ENCODE measurements around the gene ARMC5. TPM values are rescaled to one million over a fixed set of nuclear protein-coding genes. Genes with fewer than 3 reads are reported as not detected.

ARMC5 gene
- polyA plus RNA-seq, 2 of the 4 experiments (the other 2 are of a cell fraction), result 3.2 to 6.1 TPM

- CTCF ChIA-PET, result interaction anchor here (0.9 to 7.9 kb wide), 13 partner anchors 10 to 474 kb away, joined by 3 to 52 read pairs (median 4); partner anchors contain the start of genes TGFB1I1, ZNF267 and ZNF843
- Histone ChIP-seq H3K4me1 (peaks cover 48% of the 10 kb centered on the region), H3K27ac (peak overlapping the region; percentile 98 to 99), H3K4me2 (peak overlapping the region; percentile 75), H3K9me3 (no peaks in the 10 kb centered on the region), H3K4me3 (peak overlapping the region; percentile 87)
- 2% methylated on average over 16 of the region's 42 CpGs for WGBS (ENCODE audit: missing lambda C conversion rate)
- peak; percentile 16 to 39 for ATAC-seq
- no peak for FAIRE-seq
- peak; percentile 41 to 60 for DNase-seq (ENCODE audit: low read depth in 1 of 2, low spot score in 1 of 2)
- POLR2A ChIA-PET, result interaction anchor here (0.5 to 4.0 kb wide), 15 partner anchors 10 to 461 kb away, joined by 3 to 18 read pairs (median 7); partner anchors contain the start of genes FUS, KAT8, RUSF1 and ZNF267
- TF ChIP-seq NPAS2 (CRISPR knock-in tag; IDR thresholded peaks at IDR 0.05; ENCODE audit: borderline replicate concordance) (no peak), HOXB13 (CRISPR knock-in tag; IDR thresholded peaks at IDR 0.05; ENCODE audit: low read depth) (no peak), MYC (IDR thresholded peaks at IDR 0.05; ENCODE audit: borderline replicate concordance, low read length) (0 out of 2 replicates have a peak, but pooled peaks have one; percentile 3), BHLHE40 (IDR thresholded peaks at IDR 0.05; ENCODE audit: low read depth, low read length) (no peak), POLR2A (IDR thresholded peaks at IDR 0.05; ENCODE audit: low read length) (0 out of 2 replicates have a peak, but pooled peaks have one; percentile 10), RCOR1 (IDR thresholded peaks at IDR 0.05; ENCODE audit: low read depth, low read length) (no peak)
- TF ChIP-seq, protein P1, sequence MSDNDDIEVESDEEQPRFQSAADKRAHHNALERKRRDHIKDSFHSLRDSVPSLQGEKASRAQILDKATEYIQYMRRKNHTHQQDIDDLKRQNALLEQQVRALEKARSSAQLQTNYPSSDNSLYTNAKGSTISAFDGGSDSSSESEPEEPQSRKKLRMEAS (IDR thresholded peaks at IDR 0.05), result peak; percentile 47; the same call in 1 of the 2 replicates
Measured at GRCh38 chr16:31458073-31458843, 1.0 kb upstream of the ARMC5 start.

DNA sequence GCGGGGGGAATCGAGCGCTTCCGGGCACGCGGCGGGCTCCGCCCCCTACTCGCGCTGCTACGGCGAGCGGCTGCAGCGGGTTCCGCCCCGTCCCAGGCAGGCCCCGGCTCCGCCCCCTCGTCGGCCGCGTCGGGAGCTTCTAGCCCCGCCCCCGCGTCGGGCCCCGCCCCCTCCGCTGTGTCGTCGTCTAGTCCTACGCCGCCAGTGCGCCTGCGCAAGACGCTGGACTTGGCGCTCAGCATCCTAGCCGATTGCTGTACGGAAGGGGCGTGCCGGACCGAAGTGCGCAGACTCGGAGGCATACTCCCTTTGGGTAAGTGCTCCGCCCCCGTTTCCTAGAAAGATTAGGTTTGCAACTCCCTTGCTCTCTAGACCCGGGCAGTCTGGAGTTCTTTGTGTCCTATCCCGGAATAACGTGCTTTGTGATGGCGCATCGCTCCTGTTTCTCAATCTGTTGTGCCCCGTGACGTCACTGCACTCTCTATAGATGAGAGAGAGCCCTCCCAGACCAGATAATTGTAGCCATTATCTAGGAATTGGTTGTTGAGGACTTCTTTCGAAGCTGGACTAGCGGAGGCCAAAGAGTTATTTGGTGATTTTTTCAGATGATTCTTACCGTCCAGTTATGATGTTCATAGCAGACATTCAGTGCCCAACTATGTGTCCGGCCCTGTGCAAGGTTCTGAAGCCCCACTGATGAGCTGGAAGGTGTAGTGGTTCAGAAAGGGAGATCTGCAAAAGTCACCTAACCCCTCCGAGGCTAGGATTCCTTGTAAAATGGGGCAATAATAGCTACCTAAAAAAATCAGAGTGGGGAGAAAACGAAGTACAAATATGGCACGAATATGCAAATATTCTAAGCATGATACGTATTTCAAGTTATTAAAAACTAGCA, 633 bp downstream of the ARMC5 start:
- Histone ChIP-seq H3K4me2 (peak overlapping the region; percentile 89), H3K4me3 (peak overlapping the region; percentile 87), H3K4me1 (peaks cover 31% of the 10 kb centered on the region), H3K27ac (peak overlapping the region; percentile 98 to 99), H3K9me3 (no peaks in the 10 kb centered on the region)
- FAIRE-seq (no peak), ATAC-seq (peak; percentile 62 to 82), DNase-seq (ENCODE audit: low read depth in 1 of 2, low spot score in 1 of 2) (peak; percentile 91 to 99)
- 6% methylated on average over 20 of the region's 61 CpGs for WGBS (ENCODE audit: missing lambda C conversion rate)
- CTCF ChIA-PET, result interaction anchor here (0.6 to 7.9 kb wide), 27 partner anchors 8 to 506 kb away, joined by 3 to 52 read pairs (median 5); partner anchors contain the start of genes PYCARD, TGFB1I1, ZNF267 and ZNF843
- POLR2A ChIA-PET, result interaction anchor here (0.5 to 4.0 kb wide), 35 partner anchors 8 to 463 kb away, joined by 3 to 23 read pairs (median 6); partner anchors contain the start of genes FUS, KAT8, RUSF1 and SLC5A2
- TF ChIP-seq HES2 (IDR thresholded peaks at IDR 0.05), result no peak
- TF ChIP-seq, protein P2, sequence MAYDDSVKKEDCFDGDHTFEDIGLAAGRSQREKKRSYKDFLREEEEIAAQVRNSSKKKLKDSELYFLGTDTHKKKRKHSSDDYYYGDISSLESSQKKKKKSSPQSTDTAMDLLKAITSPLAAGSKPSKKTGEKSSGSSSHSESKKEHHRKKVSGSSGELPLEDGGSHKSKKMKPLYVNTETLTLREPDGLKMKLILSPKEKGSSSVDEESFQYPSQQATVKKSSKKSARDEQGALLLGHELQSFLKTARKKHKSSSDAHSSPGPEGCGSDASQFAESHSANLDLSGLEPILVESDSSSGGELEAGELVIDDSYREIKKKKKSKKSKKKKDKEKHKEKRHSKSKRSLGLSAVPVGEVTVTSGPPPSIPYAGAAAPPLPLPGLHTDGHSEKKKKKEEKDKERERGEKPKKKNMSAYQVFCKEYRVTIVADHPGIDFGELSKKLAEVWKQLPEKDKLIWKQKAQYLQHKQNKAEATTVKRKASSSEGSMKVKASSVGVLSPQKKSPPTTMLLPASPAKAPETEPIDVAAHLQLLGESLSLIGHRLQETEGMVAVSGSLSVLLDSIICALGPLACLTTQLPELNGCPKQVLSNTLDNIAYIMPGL (CRISPR knock-in tag; IDR thresholded peaks at IDR 0.05; ENCODE audit: borderline replicate concordance), result no peak
- TF ChIP-seq CBX2 (IDR thresholded peaks at IDR 0.05; ENCODE audit: borderline replicate concordance, low read depth), result no peak
- TF ChIP-seq ZFP36 (IDR thresholded peaks at IDR 0.05; ENCODE audit: borderline replicate concordance, partially characterized antibody), result no peak
- TF ChIP-seq POLR2AphosphoS2 (conservative IDR thresholded peaks at IDR 0.05; ENCODE audit: low read length), result no peak
- no peak for TF ChIP-seq GATA3 (IDR thresholded peaks at IDR 0.05; ENCODE audit: borderline replicate concordance)
- TF ChIP-seq, protein P3, sequence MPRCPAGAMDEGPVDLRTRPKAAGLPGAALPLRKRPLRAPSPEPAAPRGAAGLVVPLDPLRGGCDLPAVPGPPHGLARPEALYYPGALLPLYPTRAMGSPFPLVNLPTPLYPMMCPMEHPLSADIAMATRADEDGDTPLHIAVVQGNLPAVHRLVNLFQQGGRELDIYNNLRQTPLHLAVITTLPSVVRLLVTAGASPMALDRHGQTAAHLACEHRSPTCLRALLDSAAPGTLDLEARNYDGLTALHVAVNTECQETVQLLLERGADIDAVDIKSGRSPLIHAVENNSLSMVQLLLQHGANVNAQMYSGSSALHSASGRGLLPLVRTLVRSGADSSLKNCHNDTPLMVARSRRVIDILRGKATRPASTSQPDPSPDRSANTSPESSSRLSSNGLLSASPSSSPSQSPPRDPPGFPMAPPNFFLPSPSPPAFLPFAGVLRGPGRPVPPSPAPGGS (IDR thresholded peaks at IDR 0.05), result peak; percentile 42; the same call in 1 of the 3 replicates
- no peak for TF ChIP-seq NPAS2 (CRISPR knock-in tag; IDR thresholded peaks at IDR 0.05; ENCODE audit: borderline replicate concordance)
- no peak for TF ChIP-seq CHD2 (IDR thresholded peaks at IDR 0.05; ENCODE audit: low read length, partially characterized antibody)
- TF ChIP-seq, protein P4, sequence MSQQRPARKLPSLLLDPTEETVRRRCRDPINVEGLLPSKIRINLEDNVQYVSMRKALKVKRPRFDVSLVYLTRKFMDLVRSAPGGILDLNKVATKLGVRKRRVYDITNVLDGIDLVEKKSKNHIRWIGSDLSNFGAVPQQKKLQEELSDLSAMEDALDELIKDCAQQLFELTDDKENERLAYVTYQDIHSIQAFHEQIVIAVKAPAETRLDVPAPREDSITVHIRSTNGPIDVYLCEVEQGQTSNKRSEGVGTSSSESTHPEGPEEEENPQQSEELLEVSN (IDR thresholded peaks at IDR 0.05; ENCODE audit: borderline replicate concordance, low read depth), result no peak
- TF ChIP-seq ESRRA (IDR thresholded peaks at IDR 0.05; ENCODE audit: borderline replicate concordance, low read length), result no peak
- TF ChIP-seq RCOR1 (IDR thresholded peaks at IDR 0.05; ENCODE audit: low read depth, low read length), result no peak
- TF ChIP-seq EHF (CRISPR knock-in tag; IDR thresholded peaks at IDR 0.05), result no peak
- no peak for TF ChIP-seq TFCP2L1 (CRISPR knock-in tag; IDR thresholded peaks at IDR 0.05)
- peak; percentile 30; the same call in 1 of the 2 replicates for TF ChIP-seq PHF8 (IDR thresholded peaks at IDR 0.05; ENCODE audit: borderline replicate concordance, low read depth)
- TF ChIP-seq RFX5 (IDR thresholded peaks at IDR 0.05), result 0 out of 2 replicates have a peak, but pooled peaks have one; percentile 27
- TF ChIP-seq EP300 (IDR thresholded peaks at IDR 0.05), result no peak
- TF ChIP-seq, protein P5, sequence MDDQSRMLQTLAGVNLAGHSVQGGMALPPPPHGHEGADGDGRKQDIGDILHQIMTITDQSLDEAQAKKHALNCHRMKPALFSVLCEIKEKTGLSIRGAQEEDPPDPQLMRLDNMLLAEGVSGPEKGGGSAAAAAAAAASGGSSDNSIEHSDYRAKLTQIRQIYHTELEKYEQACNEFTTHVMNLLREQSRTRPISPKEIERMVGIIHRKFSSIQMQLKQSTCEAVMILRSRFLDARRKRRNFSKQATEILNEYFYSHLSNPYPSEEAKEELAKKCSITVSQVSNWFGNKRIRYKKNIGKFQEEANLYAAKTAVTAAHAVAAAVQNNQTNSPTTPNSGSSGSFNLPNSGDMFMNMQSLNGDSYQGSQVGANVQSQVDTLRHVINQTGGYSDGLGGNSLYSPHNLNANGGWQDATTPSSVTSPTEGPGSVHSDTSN (IDR thresholded peaks at IDR 0.05), result no peak
- TF ChIP-seq, protein P6, sequence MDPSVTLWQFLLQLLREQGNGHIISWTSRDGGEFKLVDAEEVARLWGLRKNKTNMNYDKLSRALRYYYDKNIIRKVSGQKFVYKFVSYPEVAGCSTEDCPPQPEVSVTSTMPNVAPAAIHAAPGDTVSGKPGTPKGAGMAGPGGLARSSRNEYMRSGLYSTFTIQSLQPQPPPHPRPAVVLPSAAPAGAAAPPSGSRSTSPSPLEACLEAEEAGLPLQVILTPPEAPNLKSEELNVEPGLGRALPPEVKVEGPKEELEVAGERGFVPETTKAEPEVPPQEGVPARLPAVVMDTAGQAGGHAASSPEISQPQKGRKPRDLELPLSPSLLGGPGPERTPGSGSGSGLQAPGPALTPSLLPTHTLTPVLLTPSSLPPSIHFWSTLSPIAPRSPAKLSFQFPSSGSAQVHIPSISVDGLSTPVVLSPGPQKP (IDR thresholded peaks at IDR 0.05; ENCODE audit: low read depth, low read length), result no peak
- TF ChIP-seq, protein P7, sequence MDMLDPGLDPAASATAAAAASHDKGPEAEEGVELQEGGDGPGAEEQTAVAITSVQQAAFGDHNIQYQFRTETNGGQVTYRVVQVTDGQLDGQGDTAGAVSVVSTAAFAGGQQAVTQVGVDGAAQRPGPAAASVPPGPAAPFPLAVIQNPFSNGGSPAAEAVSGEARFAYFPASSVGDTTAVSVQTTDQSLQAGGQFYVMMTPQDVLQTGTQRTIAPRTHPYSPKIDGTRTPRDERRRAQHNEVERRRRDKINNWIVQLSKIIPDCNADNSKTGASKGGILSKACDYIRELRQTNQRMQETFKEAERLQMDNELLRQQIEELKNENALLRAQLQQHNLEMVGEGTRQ (IDR thresholded peaks at IDR 0.05), result no peak

Measured in A549 (cell line).